Liver (tissue), 9 donors: Measurements from ENCODE around the gene NFIX. TPM values are rescaled to one million over a fixed set of nuclear protein-coding genes. Genes with fewer than 3 reads are reported as not detected.

ENCODE experiments used
- DNase-seq: peaks from one replicate; pipeline ENCODE4 v3.0.0-alpha.2; 2017; ENCODE audit warnings: low spot score
- H3K27ac ChIP-seq, 2 donors: one replicate each; pipeline ENCODE4 v1.7.0; 2013; ENCODE audit warnings: inconsistent platforms in 2 of 2, low read length in 2 of 2, control low read depth in 1 of 2, low read depth in 1 of 2, mild to moderate bottlenecking in 1 of 2
- H3K27me3 ChIP-seq, 4 donors: one replicate each; pipeline versions ENCODE4 v1.6.1 to v1.7.0; 2013; ENCODE audit warnings: low read length in 3 of 4, inconsistent platforms in 1 of 4, mild to moderate bottlenecking in 1 of 4, moderate library complexity in 1 of 4; ENCODE audit not compliant: control insufficient read depth in 4 of 4, insufficient read depth in 4 of 4
- H3K36me3 ChIP-seq, 4 donors: one replicate each; pipeline versions ENCODE4 v1.6.1 to v1.7.0; 2013; ENCODE audit warnings: low read length in 3 of 4, mild to moderate bottlenecking in 3 of 4, low read depth in 1 of 4, moderate library complexity in 1 of 4; ENCODE audit not compliant: control insufficient read depth in 4 of 4, insufficient read depth in 3 of 4
- H3K4me1 ChIP-seq, 4 donors: one replicate each; pipeline versions ENCODE4 v1.6.1 to v1.7.0; 2013; ENCODE audit warnings: low read length in 3 of 4, mild to moderate bottlenecking in 3 of 4, moderate library complexity in 1 of 4; ENCODE audit not compliant: control insufficient read depth in 4 of 4, insufficient read depth in 4 of 4
- H3K4me3 ChIP-seq, 3 donors: one replicate each; pipeline versions ENCODE4 v1.6.1 to v1.7.0; 2013; ENCODE audit warnings: low read length in 3 of 3, control low read depth in 1 of 3, low read depth in 1 of 3, mild to moderate bottlenecking in 1 of 3
- H3K9ac ChIP-seq, 2 donors: one replicate each; pipeline ENCODE4 v1.7.0; 2013; ENCODE audit warnings: low read length in 2 of 2, mild to moderate bottlenecking in 2 of 2, moderate library complexity in 2 of 2, control low read depth in 1 of 2, low read depth in 1 of 2
- H3K9me3 ChIP-seq, 4 donors: one replicate each; pipeline versions ENCODE4 v1.6.1 to v1.7.0; 2013; ENCODE audit warnings: low read length in 3 of 4; ENCODE audit not compliant: control insufficient read depth in 4 of 4
- ATF3 ChIP-seq: IDR thresholded peaks from 2 replicates; pipeline ENCODE4 v1.6.1; 2016; ENCODE audit warnings: antibody characterized with exemption
- CTCF ChIP-seq: fragments of 150-350 bp; IDR thresholded peaks from 2 replicates; pipeline ENCODE4 v1.5.1; 2017; ENCODE audit warnings: improper control_type of control experiment, low read depth, low read length; ENCODE audit not compliant: missing input control
- EGR1 ChIP-seq, 2 donors: IDR thresholded peaks; 2 replicates each; pipeline ENCODE4 v1.6.1; 2016 to 2018; ENCODE audit warnings: antibody characterized with exemption in 2 of 2, low read depth in 2 of 2
- GABPA ChIP-seq, 2 donors: IDR thresholded peaks in 1 of 2; conservative IDR thresholded peaks in 1 of 2; 2 replicates each; pipeline ENCODE4 v1.6.1; 2016; ENCODE audit warnings: antibody characterized with exemption in 2 of 2, mild to moderate bottlenecking in 1 of 2, moderate library complexity in 1 of 2
- HNF4G ChIP-seq: IDR thresholded peaks from 2 replicates; pipeline ENCODE4 v1.6.1; 2016; ENCODE audit warnings: antibody characterized with exemption
- JUND ChIP-seq, 2 donors: IDR thresholded peaks; 2 replicates each; pipeline ENCODE4 v1.6.1; 2016; ENCODE audit warnings: antibody characterized with exemption in 2 of 2
- MAX ChIP-seq: IDR thresholded peaks from 2 replicates; pipeline ENCODE4 v1.6.1; 2016; ENCODE audit warnings: antibody characterized with exemption
- NR2F2 ChIP-seq: IDR thresholded peaks from 2 replicates; pipeline ENCODE4 v1.6.1; 2016; ENCODE audit warnings: antibody characterized with exemption
- RAD21 ChIP-seq, 2 donors: IDR thresholded peaks; 2 replicates each; pipeline ENCODE4 v1.6.1; 2016; ENCODE audit warnings: antibody characterized with exemption in 2 of 2, mild to moderate bottlenecking in 2 of 2
- RXRA ChIP-seq, 2 donors: IDR thresholded peaks; 2 replicates each; pipeline ENCODE4 v1.6.1; 2017 to 2018; ENCODE audit warnings: antibody characterized with exemption in 2 of 2, mild to moderate bottlenecking in 1 of 2
- SP1 ChIP-seq: IDR thresholded peaks from 2 replicates; pipeline ENCODE4 v1.6.1; 2018; ENCODE audit warnings: antibody characterized with exemption, mild to moderate bottlenecking
- TAF1 ChIP-seq: conservative IDR thresholded peaks from 2 replicates; pipeline ENCODE4 v1.6.1; 2016; ENCODE audit warnings: antibody characterized with exemption, mild to moderate bottlenecking
- YY1 ChIP-seq: IDR thresholded peaks from 2 replicates; pipeline ENCODE4 v1.6.1; 2016; ENCODE audit warnings: antibody characterized with exemption, mild to moderate bottlenecking
- ZBTB33 ChIP-seq: IDR thresholded peaks from 2 replicates; pipeline ENCODE4 v1.6.1; 2016; ENCODE audit warnings: antibody characterized with exemption
- WGBS: extraction: QIAGEN DNeasy Blood & Tissue Kit; methylation state at CpG from one replicate; pipeline ENCODE4 v1.1.7; 2013; 5-methylcytosine and 5-hydroxymethylcytosine counted together
- polyA plus RNA-seq, 2 donors: library from polyadenylated mRNA; stranded (reverse) in 1 of 2; unstranded in 1 of 2; fragments of 200-250 nt in 1 of 2; fragments of >200 nt in 1 of 2; fragmentation: Nextera tagmentation in 1 of 2; extraction: Ambion mirVana in 1 of 2; gene quantifications; one replicate each; pipeline versions ENCODE4 v1.2.1 to v1.2.3, GENCODE V29; 2013 to 2015
- total RNA-seq, 2 donors: library from RNA; depleted of rRNA; stranded (reverse); fragments of >200 nt; gene quantifications; one replicate each; pipeline ENCODE4 v1.2.3, GENCODE V29; 2014
- donor health status: healthy.
- donor health status: healthy.
- donor health status: healthy.
- donor health status: healthy.
- donor health status: healthy.

NFIX gene
- total and polyA plus RNA-seq, 4 donors: 3.3 to 18.4 (median 12.6) TPM

GRCh38 chr19:13016628-13017305 lies 21.5 kb downstream of the NFIX start:
- no peak overlapping the region for H3K9ac ChIP-seq
- TF ChIP-seq GABPA (IDR thresholded peaks at IDR 0.05 in 1 of 2, conservative IDR thresholded peaks at IDR 0.05 in 1 of 2) (no peak), RXRA (IDR thresholded peaks at IDR 0.05) (no peak), HNF4G (no peak), EGR1 (IDR thresholded peaks at IDR 0.05; ENCODE audit: low read depth in 2 of 2) (no peak), ATF3 (no peak)
- H3K36me3 ChIP-seq: no peaks in the 10 kb centered on the region
- DNase-seq: no peak
- 85% methylated on average over 22 of the region's 22 CpGs for WGBS
- H3K4me3 ChIP-seq: no peak overlapping the region
- H3K9me3 ChIP-seq: no peaks in the 10 kb centered on the region
- H3K27me3 ChIP-seq: no peaks in the 10 kb centered on the region
- peak overlapping the region in 1 of 2 donors; percentile 16 for H3K27ac ChIP-seq
- peaks cover 7 to 44% (median 20%) of the 10 kb centered on the region in 4 donors for H3K4me1 ChIP-seq

GRCh38 chr19:13017306-13018034 lies 22.2 kb downstream of the NFIX start:
- Histone ChIP-seq H3K9me3 (no peaks in the 10 kb centered on the region), H3K27me3 (no peaks in the 10 kb centered on the region), H3K4me3 (no peak overlapping the region), H3K36me3 (no peaks in the 10 kb centered on the region), H3K9ac (no peak overlapping the region), H3K4me1 (peaks cover 4 to 49% (median 24%) of the 10 kb centered on the region in 4 donors), H3K27ac (peak overlapping the region in 1 of 2 donors; percentile 25)
- DNase-seq: no peak
- 71% methylated on average over 14 of the region's 14 CpGs for WGBS
- TF ChIP-seq JUND (IDR thresholded peaks at IDR 0.05) (no peak), RAD21 (IDR thresholded peaks at IDR 0.05) (no peak), NR2F2 (no peak), MAX (no peak), TAF1 (no peak), YY1 (no peak), ATF3 (no peak), ZBTB33 (no peak), SP1 (no peak), CTCF (no peak), EGR1 (IDR thresholded peaks at IDR 0.05; ENCODE audit: low read depth in 2 of 2) (no peak)
